Jurkat, Clone E6-1 (cell line): ENCODE results near the gene PRDM1.

Experiments used
- DNase-seq: peaks from one replicate; pipeline ENCODE4 v3.0.0-alpha.2; 2011; ENCODE audit warnings: low read depth, low spot score
- H3K4me3 ChIP-seq: 2 replicates; pipeline ENCODE4 v1.5.1; 2011; ENCODE audit warnings: mild to moderate bottlenecking, low read length, control low read depth, moderate library complexity

The PRDM1 gene

DNA sequence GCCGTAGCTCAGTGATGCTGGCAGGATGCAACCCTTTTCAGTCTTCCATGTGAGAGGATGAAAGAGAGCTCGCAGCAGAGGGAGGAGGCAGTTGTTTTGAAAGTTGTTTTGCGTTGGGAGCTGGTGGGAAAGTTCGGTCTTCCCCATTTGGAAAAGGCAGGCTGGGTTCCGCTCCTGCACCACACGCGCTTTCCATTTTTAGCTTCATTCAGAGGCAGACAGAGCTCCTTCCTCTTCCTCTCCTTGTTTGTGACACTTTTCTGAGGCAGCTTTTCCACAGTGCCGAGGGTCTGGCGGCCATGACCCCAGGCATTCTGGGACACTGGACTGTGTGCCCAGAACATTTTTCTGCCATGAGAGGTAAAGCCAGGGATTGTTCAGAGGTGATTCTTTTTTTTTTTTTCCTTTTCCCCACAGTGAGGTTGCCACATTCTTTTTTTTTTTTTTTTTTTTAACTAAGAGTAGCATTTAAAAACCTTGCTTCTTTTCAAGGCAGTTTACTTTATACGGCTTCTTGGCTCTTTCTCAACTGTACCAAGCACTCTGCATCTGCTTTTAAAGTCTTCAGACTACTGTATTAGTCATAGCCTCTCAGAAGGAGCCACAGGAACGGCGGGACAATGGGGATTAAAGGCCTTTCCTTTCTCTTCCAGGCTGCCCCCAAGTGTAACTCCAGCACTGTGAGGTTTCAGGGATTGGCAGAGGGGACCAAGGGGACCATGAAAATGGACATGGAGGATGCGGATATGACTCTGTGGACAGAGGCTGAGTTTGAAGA is 1.6 kb downstream of the PRDM1 start:
- no peak for DNase-seq
- H3K4me3 ChIP-seq = no peak overlapping the region

DNA sequence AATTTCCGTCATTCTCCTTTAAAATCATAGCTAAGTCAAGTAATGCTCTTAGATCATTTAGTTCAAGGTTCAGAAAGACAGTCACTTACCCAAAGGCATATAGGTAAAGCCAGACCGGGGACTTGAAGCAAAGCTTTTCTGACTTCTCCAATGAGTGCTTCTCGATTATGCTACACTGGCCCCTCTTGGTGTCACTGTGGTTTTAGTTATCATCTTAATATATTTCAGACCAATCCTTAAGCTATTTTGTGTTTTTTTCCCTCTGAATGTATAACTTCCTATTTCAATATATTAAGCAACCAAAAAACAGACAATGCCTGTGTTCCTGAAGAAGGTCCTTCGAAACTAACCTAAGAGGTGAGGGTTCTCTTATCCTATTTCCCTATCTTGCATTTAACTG is 3.9 kb downstream of the PRDM1 start:
- DNase-seq = no peak

GRCh38 chr6:106092279-106092678 is 6.1 kb downstream of the PRDM1 start:
- DNase-seq = no peak
- H3K4me3 ChIP-seq = no peak overlapping the region

More for the DNA sequence above, 3.9 kb downstream of the PRDM1 start:
- H3K4me3 ChIP-seq = no peak overlapping the region

GRCh38 chr6:106094261-106094963 is 8.3 kb downstream of the PRDM1 start:
- no peak for DNase-seq
- H3K4me3 ChIP-seq = no peak overlapping the region

DNA sequence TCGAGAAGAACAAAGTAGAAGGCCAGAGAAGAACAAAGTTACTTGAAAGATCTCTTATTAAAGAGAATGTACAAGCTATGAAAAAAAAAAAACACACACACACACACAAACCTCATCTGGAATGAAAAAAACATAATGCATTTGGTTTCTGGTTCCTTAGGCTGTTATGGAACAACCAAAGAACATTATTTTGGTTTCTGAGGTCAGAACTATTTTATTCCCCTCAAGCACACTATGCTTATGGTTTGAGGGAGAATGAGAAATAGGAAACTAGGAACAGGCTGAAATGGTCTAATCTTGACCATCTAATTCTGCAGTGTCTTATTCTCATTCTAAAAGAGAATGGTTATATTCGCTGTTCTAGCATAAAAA is 8.8 kb downstream of the PRDM1 start:
- DNase-seq = no peak
- H3K4me3 ChIP-seq = no peak overlapping the region

DNA sequence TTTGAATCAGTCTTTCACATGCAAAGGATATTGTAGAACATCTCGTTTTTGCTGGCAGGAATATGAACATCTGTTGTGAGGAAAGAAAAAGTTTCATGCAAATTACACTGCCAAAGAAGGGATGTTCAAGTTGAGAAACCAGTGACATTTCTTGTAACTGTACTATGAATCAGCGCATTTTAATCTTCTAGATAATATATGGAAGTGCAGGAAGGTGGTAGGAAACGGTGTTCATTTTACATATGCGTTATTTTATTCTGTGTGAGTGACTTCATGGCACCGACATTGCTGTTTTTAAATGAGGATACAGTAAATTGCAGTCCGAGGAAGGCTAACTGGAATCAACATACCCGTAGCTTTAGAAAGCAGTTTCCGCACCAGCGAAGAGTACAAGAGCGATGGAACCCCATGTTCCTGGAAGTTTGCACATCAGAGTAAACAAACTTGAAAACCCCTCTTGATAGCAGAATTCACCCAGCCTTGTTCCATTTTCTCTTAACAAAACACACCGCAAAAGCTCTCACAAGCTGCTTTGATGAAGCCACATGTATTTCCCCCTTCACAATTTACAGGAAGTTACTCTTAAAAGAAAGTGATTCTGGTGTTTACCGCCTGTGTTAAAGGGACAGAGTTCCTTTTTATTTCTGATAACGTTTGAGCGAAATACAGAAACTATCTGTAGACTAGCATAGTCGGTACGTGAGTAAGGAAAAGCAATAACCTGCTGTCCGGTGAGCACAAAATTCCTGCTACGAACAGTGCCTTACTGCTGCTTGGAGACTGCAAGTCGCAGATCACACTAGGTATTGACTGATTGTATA is 11.5 kb downstream of the PRDM1 start:
- H3K4me3 ChIP-seq = peak overlapping the region; percentile 63
- DNase-seq = peak; percentile 94

DNA sequence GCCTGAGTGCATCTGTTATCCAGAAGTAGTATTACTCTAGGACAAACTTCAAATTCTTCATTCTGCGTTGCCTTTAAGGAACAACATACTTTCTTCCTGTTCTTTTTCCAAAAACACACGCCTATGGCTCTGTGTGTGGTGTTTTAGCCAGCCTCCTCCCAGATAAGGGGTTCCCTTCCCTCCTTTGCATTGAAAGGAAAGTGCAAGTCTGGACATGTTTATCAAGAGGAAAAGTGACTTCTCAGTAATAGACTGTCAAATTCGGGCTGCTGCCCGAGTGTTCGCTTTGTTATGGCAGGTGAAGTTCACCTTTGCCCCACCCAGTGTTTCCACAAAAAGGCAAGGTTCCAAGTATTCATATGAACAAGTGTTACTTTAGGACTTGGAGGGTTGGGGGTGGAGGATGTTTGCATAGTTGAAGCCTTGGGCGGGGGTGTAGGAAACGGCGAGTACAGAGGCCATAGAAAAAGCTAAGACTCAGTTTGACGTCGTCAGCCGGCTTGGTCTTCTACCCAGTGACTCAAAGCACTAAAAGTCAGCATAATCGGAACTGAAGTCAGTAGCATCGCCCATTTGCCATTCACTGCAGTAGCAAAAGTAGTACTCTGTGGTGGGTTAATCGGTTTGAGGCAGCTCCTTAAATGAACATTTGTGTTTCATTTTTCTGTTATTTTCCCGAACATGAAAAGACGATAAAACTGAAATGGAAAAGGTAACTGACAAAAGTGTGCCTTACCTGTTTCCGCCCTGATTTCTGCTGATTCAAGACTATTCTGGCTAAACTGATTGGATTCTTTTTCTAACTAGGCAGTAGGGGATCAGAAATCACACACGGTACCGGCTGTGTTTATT is 12.5 kb downstream of the PRDM1 start:
- no peak for DNase-seq
- H3K4me3 ChIP-seq = peak overlapping the region; percentile 63

DNA sequence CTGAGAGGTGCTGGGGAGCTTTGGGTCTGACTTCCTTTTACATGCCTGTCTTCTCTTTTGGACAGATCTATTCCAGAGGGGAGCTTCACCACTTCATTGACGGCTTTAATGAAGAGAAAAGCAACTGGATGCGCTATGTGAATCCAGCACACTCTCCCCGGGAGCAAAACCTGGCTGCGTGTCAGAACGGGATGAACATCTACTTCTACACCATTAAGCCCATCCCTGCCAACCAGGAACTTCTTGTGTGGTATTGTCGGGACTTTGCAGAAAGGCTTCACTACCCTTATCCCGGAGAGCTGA is 13.1 kb downstream of the PRDM1 start:
- H3K4me3 ChIP-seq = no peak overlapping the region

GRCh38 chr6:106100755-106101154 is 14.6 kb downstream of the PRDM1 start:
- DNase-seq = no peak
- H3K4me3 ChIP-seq = no peak overlapping the region

More for the DNA sequence above, 13.1 kb downstream of the PRDM1 start:
- no peak for DNase-seq

- no peak for DNase-seq
- H3K4me3 ChIP-seq = no peak overlapping the region
Measured at GRCh38 chr6:106101466-106101865, 15.3 kb downstream of the PRDM1 start.

DNA sequence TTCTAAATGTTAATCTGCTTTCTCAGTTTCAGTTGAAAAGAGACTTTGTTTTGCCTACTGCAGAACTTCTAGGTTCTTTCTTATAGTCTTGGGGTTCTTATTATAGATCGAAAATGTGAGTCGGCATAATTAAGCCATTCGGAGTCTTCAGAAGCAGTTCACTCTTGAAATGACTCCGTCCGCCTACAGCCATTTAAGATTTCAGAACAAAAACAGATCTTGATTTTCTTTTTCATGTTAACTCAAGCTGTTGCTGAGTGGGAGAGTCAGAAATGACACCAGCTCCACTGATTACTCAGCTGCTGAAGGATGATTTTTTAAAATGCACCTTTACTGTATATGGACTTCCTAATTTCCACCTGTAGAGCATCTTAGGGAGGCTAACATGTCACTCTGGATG is 15.9 kb downstream of the PRDM1 start:
- no peak for DNase-seq
- no peak overlapping the region for H3K4me3 ChIP-seq

- H3K4me3 ChIP-seq = no peak overlapping the region
- DNase-seq = no peak
Measured at GRCh38 chr6:106102967-106103727, 17.0 kb downstream of the PRDM1 start.

DNA sequence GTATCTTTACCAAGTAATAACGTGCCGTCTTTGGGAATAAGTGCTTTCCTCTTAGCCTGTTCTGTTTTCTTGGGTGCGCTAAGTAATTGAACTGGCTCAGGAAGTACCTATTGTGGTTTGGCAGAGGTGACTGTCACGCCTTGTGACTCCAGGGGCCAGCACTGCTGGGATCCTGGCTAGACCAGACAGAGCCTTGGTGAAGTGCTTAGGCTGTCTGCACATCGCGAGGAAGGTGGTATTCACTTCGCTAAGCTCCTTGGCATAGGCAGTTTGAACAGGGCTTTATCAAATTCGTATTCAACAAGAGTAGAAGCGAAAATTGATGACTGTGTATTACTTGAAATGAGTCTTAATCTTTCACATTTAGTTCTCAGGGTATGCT is 17.6 kb downstream of the PRDM1 start:
- no peak for DNase-seq
- H3K4me3 ChIP-seq = no peak overlapping the region

- no peak for DNase-seq
- H3K4me3 ChIP-seq = no peak overlapping the region
Measured at GRCh38 chr6:106104476-106104875, 18.3 kb downstream of the PRDM1 start.

DNA sequence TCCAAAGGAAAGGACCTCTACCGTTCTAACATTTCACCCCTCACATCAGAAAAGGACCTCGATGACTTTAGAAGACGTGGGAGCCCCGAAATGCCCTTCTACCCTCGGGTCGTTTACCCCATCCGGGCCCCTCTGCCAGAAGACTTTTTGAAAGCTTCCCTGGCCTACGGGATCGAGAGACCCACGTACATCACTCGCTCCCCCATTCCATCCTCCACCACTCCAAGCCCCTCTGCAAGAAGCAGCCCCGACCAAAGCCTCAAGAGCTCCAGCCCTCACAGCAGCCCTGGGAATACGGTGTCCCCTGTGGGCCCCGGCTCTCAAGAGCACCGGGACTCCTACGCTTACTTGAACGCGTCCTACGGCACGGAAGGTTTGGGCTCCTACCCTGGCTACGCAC is 18.8 kb downstream of the PRDM1 start:
- DNase-seq = no peak
- H3K4me3 ChIP-seq = no peak overlapping the region

GRCh38 chr6:106105493-106105892 is 19.4 kb downstream of the PRDM1 start:
- no peak for DNase-seq
- no peak overlapping the region for H3K4me3 ChIP-seq

GRCh38 chr6:106106276-106107042 is 20.3 kb downstream of the PRDM1 start:
- no peak overlapping the region for H3K4me3 ChIP-seq
- DNase-seq = no peak

DNA sequence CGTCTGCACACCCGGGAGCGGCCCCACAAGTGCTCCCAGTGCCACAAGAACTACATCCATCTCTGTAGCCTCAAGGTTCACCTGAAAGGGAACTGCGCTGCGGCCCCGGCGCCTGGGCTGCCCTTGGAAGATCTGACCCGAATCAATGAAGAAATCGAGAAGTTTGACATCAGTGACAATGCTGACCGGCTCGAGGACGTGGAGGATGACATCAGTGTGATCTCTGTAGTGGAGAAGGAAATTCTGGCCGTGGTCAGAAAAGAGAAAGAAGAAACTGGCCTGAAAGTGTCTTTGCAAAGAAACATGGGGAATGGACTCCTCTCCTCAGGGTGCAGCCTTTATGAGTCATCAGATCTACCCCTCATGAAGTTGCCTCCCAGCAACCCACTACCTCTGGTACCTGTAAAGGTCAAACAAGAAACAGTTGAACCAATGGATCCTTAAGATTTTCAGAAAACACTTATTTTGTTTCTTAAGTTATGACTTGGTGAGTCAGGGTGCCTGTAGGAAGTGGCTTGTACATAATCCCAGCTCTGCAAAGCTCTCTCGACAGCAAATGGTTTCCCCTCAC is 21.0 kb downstream of the PRDM1 start:
- DNase-seq = no peak
- H3K4me3 ChIP-seq = no peak overlapping the region
